ENCODE measurements around the gene ITFG2.

ITFG2 gene

GRCh38 chr12:2836574-2836973 lies 24.1 kb downstream of the ITFG2 start:
- Histone ChIP-seq H3K9me3 (ENCODE audit: control extremely low read depth in 1 of 5, control insufficient read depth in 4 of 5, insufficient read depth in 2 of 5, low read depth in 1 of 5, low read length in 4 of 5) (no peaks in the 10 kb centered on the region), H3K27ac (ENCODE audit: insufficient read depth in 1 of 2, low read depth in 1 of 2, low read length in 2 of 2, poor library complexity in 1 of 2, severe bottlenecking in 2 of 2) (no peak overlapping the region), H3K4me3 (ENCODE audit: control insufficient read depth in 1 of 7, extremely low read depth in 1 of 7, insufficient read depth in 4 of 7, low read depth in 2 of 7, low read length in 6 of 7) (no peak overlapping the region), H3K36me3 (ENCODE audit: control insufficient read depth in 4 of 4, insufficient read depth in 4 of 4, low read length in 3 of 4) (peaks cover 4 to 12% (median 6%) of the 10 kb centered on the region in 4 experiments), H3K4me1 (ENCODE audit: control extremely low read depth in 1 of 4, control insufficient read depth in 4 of 4, insufficient read depth in 4 of 4, low read length in 3 of 4) (peaks cover 0 to 2% (median 0%) of the 10 kb centered on the region in 4 experiments), H3K27me3 (replicated peaks in 2 of 5; ENCODE audit: control insufficient read depth in 4 of 5, insufficient read depth in 5 of 5, low read length in 4 of 5) (peaks cover 0 to 12% (median 0%) of the 10 kb centered on the region in 5 experiments)
- ChIA-PET POLR2A (no interaction called here), CTCF (interaction anchor here (1.0 to 1.5 kb wide), 2 partner anchors 9 to 14 kb away, joined by 3 to 5 read pairs; no protein-coding TSS in a partner anchor)
- 92% methylated on average over 6 of the region's 8 CpGs for WGBS (ENCODE audit: insufficient coverage)
- DNase-seq, result no peak

- Histone ChIP-seq H3K9me3 (ENCODE audit: control extremely low read depth in 1 of 5, control insufficient read depth in 4 of 5, insufficient read depth in 2 of 5, low read depth in 1 of 5, low read length in 4 of 5) (no peaks in the 10 kb centered on the region), H3K4me3 (ENCODE audit: control insufficient read depth in 1 of 7, extremely low read depth in 1 of 7, insufficient read depth in 4 of 7, low read depth in 2 of 7, low read length in 6 of 7) (no peak overlapping the region), H3K36me3 (ENCODE audit: control insufficient read depth in 4 of 4, insufficient read depth in 4 of 4, low read length in 3 of 4) (peaks cover 5 to 20% (median 10%) of the 10 kb centered on the region in 4 experiments), H3K27me3 (replicated peaks in 2 of 5; ENCODE audit: control insufficient read depth in 4 of 5, insufficient read depth in 5 of 5, low read length in 4 of 5) (no peaks in the 10 kb centered on the region), H3K4me1 (ENCODE audit: control extremely low read depth in 1 of 4, control insufficient read depth in 4 of 4, insufficient read depth in 4 of 4, low read length in 3 of 4) (no peaks in the 10 kb centered on the region), H3K27ac (ENCODE audit: insufficient read depth in 1 of 2, low read depth in 1 of 2, low read length in 2 of 2, poor library complexity in 1 of 2, severe bottlenecking in 2 of 2) (no peak overlapping the region)
- CTCF ChIA-PET, result no interaction called here
- POLR2A ChIA-PET, result no interaction called here
- 90% methylated on average over 8 of the region's 9 CpGs for WGBS (ENCODE audit: insufficient coverage)
- peak in 1 of 3 donors; percentile 3 for DNase-seq
Measured at GRCh38 chr12:2841056-2841650, 28.7 kb downstream of the ITFG2 start.

GRCh38 chr12:2842948-2843347 lies 30.5 kb downstream of the ITFG2 start:
- H3K27ac ChIP-seq (ENCODE audit: insufficient read depth in 1 of 2, low read depth in 1 of 2, low read length in 2 of 2, poor library complexity in 1 of 2, severe bottlenecking in 2 of 2), result no peak overlapping the region
- 100% methylated on average over 4 of the region's 5 CpGs for WGBS (ENCODE audit: insufficient coverage)
- DNase-seq, result no peak
- H3K36me3 ChIP-seq (ENCODE audit: control insufficient read depth in 4 of 4, insufficient read depth in 4 of 4, low read length in 3 of 4), result peaks cover 5 to 20% (median 10%) of the 10 kb centered on the region in 4 experiments
- no peaks in the 10 kb centered on the region for H3K4me1 ChIP-seq (ENCODE audit: control extremely low read depth in 1 of 4, control insufficient read depth in 4 of 4, insufficient read depth in 4 of 4, low read length in 3 of 4)
- H3K9me3 ChIP-seq (ENCODE audit: control extremely low read depth in 1 of 5, control insufficient read depth in 4 of 5, insufficient read depth in 2 of 5, low read depth in 1 of 5, low read length in 4 of 5), result no peaks in the 10 kb centered on the region
- CTCF ChIA-PET, result interaction anchor here (1.2 kb wide), 1 partner anchor 14 kb away, joined by 3 read pairs; the partner anchor contains the start of gene TEX52
- POLR2A ChIA-PET, result no interaction called here
- H3K4me3 ChIP-seq (ENCODE audit: control insufficient read depth in 1 of 7, extremely low read depth in 1 of 7, insufficient read depth in 4 of 7, low read depth in 2 of 7, low read length in 6 of 7), result no peak overlapping the region
- H3K27me3 ChIP-seq (replicated peaks in 2 of 5; ENCODE audit: control insufficient read depth in 4 of 5, insufficient read depth in 5 of 5, low read length in 4 of 5), result no peaks in the 10 kb centered on the region

- Histone ChIP-seq H3K27me3 (replicated peaks in 2 of 5; ENCODE audit: control insufficient read depth in 4 of 5, insufficient read depth in 5 of 5, low read length in 4 of 5) (no peaks in the 10 kb centered on the region), H3K4me3 (ENCODE audit: control insufficient read depth in 1 of 7, extremely low read depth in 1 of 7, insufficient read depth in 4 of 7, low read depth in 2 of 7, low read length in 6 of 7) (no peak overlapping the region), H3K4me1 (ENCODE audit: control extremely low read depth in 1 of 4, control insufficient read depth in 4 of 4, insufficient read depth in 4 of 4, low read length in 3 of 4) (no peaks in the 10 kb centered on the region), H3K27ac (ENCODE audit: insufficient read depth in 1 of 2, low read depth in 1 of 2, low read length in 2 of 2, poor library complexity in 1 of 2, severe bottlenecking in 2 of 2) (no peak overlapping the region), H3K36me3 (ENCODE audit: control insufficient read depth in 4 of 4, insufficient read depth in 4 of 4, low read length in 3 of 4) (peaks cover 0 to 22% (median 9%) of the 10 kb centered on the region in 4 experiments), H3K9me3 (ENCODE audit: control extremely low read depth in 1 of 5, control insufficient read depth in 4 of 5, insufficient read depth in 2 of 5, low read depth in 1 of 5, low read length in 4 of 5) (no peaks in the 10 kb centered on the region)
- ChIA-PET POLR2A (no interaction called here), CTCF (interaction anchor here (1.2 to 3.8 kb wide), 5 partner anchors 10 to 197 kb away, joined by 3 to 18 read pairs (median 8); no protein-coding TSS in a partner anchor)
- DNase-seq, result no peak
- WGBS (ENCODE audit: insufficient coverage), result 100% methylated on average over 8 of the region's 9 CpGs
Measured at GRCh38 chr12:2844786-2845185, 32.3 kb downstream of the ITFG2 start.

DNA sequence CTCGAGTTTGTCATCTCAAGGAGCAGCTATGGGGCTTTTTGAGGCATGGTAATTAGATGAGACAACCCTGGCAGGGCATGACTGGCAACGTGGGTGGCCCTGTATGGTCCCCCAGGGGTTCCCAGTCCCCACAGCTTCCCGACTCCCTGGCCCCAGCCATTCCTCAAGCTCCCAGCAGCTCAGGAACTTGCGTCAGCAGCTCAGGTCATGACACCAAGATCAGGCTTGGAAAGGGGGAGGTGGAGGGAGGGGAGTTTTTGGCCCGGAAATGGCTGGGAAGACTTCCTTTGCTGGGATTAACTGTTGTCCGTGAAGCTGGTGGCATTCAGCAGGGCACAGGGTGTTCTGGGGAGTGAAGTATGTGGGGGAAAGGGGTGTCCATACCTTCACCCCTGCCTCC lies 32.8 kb downstream of the ITFG2 start:
- no peak for DNase-seq
- Histone ChIP-seq H3K4me1 (ENCODE audit: control extremely low read depth in 1 of 4, control insufficient read depth in 4 of 4, insufficient read depth in 4 of 4, low read length in 3 of 4) (no peaks in the 10 kb centered on the region), H3K4me3 (ENCODE audit: control insufficient read depth in 1 of 7, extremely low read depth in 1 of 7, insufficient read depth in 4 of 7, low read depth in 2 of 7, low read length in 6 of 7) (no peak overlapping the region), H3K36me3 (ENCODE audit: control insufficient read depth in 4 of 4, insufficient read depth in 4 of 4, low read length in 3 of 4) (peaks cover 0 to 22% (median 9%) of the 10 kb centered on the region in 4 experiments), H3K9me3 (ENCODE audit: control extremely low read depth in 1 of 5, control insufficient read depth in 4 of 5, insufficient read depth in 2 of 5, low read depth in 1 of 5, low read length in 4 of 5) (no peaks in the 10 kb centered on the region), H3K27me3 (replicated peaks in 2 of 5; ENCODE audit: control insufficient read depth in 4 of 5, insufficient read depth in 5 of 5, low read length in 4 of 5) (no peaks in the 10 kb centered on the region), H3K27ac (ENCODE audit: insufficient read depth in 1 of 2, low read depth in 1 of 2, low read length in 2 of 2, poor library complexity in 1 of 2, severe bottlenecking in 2 of 2) (no peak overlapping the region)
- ChIA-PET CTCF (interaction anchor here (1.0 to 3.8 kb wide), 7 partner anchors 9 to 197 kb away, joined by 3 to 18 read pairs (median 7); no protein-coding TSS in a partner anchor), POLR2A (no interaction called here)
- WGBS (ENCODE audit: insufficient coverage), result 60% methylated on average over 1 of the region's 6 CpGs

DNA sequence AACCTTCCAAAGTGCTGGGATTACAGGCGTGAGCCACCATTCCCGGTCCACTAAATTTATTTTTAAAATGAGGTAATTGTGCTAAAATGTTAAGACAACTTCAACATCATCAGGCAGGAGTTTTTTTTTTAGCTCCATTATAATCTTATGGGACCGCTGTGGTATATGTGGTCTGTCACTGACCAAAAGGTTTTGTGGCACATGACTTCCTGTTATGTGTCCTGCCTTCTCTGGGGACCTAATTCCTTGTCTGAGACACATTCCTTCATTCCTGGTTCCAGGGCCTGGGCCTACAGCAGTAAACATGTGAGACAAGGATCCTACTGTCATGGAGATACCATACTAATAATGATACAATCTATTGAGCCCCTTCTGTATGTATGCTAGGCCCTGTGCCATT lies 39.5 kb downstream of the ITFG2 start:
- DNase-seq, result no peak
- Histone ChIP-seq H3K4me3 (ENCODE audit: control insufficient read depth in 1 of 7, extremely low read depth in 1 of 7, insufficient read depth in 4 of 7, low read depth in 2 of 7, low read length in 6 of 7) (no peak overlapping the region), H3K36me3 (ENCODE audit: control insufficient read depth in 4 of 4, insufficient read depth in 4 of 4, low read length in 3 of 4) (peaks cover 0 to 5% (median 3%) of the 10 kb centered on the region in 4 experiments), H3K9me3 (ENCODE audit: control extremely low read depth in 1 of 5, control insufficient read depth in 4 of 5, insufficient read depth in 2 of 5, low read depth in 1 of 5, low read length in 4 of 5) (no peaks in the 10 kb centered on the region), H3K27me3 (replicated peaks in 2 of 5; ENCODE audit: control insufficient read depth in 4 of 5, insufficient read depth in 5 of 5, low read length in 4 of 5) (no peaks in the 10 kb centered on the region), H3K27ac (ENCODE audit: insufficient read depth in 1 of 2, low read depth in 1 of 2, low read length in 2 of 2, poor library complexity in 1 of 2, severe bottlenecking in 2 of 2) (no peak overlapping the region), H3K4me1 (ENCODE audit: control extremely low read depth in 1 of 4, control insufficient read depth in 4 of 4, insufficient read depth in 4 of 4, low read length in 3 of 4) (no peaks in the 10 kb centered on the region)
- ChIA-PET CTCF (interaction anchor here (0.8 to 1.4 kb wide), 4 partner anchors 11 to 182 kb away, joined by 3 to 5 read pairs (median 4); no protein-coding TSS in a partner anchor), POLR2A (no interaction called here)
- WGBS (ENCODE audit: insufficient coverage), result 90% methylated on average over 1 of the region's 3 CpGs

DNA sequence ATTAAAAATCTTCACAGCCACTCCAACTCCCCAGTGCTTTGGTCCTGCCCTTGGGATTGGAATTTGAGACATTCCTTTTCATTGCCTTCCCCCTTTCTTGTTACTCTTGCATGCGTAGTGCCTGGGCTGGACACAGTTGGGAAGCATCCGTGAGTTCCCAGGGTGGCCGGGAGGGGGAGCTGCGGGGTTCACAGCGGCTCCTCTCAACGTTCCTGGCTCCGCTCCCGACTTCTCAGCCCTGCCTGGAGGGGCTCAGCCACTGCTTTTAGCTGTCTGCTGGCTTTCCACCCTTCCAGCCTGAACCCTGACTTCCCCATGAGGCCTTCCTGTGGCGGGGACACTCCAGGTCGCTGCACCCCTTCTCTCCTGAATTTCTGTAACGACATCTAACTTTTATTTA lies 41.2 kb downstream of the ITFG2 start:
- ChIA-PET POLR2A (no interaction called here), CTCF (interaction anchor here (0.7 to 3.5 kb wide), 12 partner anchors 8 to 278 kb away, joined by 3 to 27 read pairs (median 8); no protein-coding TSS in a partner anchor)
- no peak overlapping the region for H3K27ac ChIP-seq (ENCODE audit: insufficient read depth in 1 of 2, low read depth in 1 of 2, low read length in 2 of 2, poor library complexity in 1 of 2, severe bottlenecking in 2 of 2)
- DNase-seq, result peak; percentile 45 to 66 (median 61)
- no peaks in the 10 kb centered on the region for H3K4me1 ChIP-seq (ENCODE audit: control extremely low read depth in 1 of 4, control insufficient read depth in 4 of 4, insufficient read depth in 4 of 4, low read length in 3 of 4)
- H3K9me3 ChIP-seq (ENCODE audit: control extremely low read depth in 1 of 5, control insufficient read depth in 4 of 5, insufficient read depth in 2 of 5, low read depth in 1 of 5, low read length in 4 of 5), result no peaks in the 10 kb centered on the region
- H3K4me3 ChIP-seq (ENCODE audit: control insufficient read depth in 1 of 7, extremely low read depth in 1 of 7, insufficient read depth in 4 of 7, low read depth in 2 of 7, low read length in 6 of 7), result no peak overlapping the region
- H3K36me3 ChIP-seq (ENCODE audit: control insufficient read depth in 4 of 4, insufficient read depth in 4 of 4, low read length in 3 of 4), result peaks cover under 1 to 16% (median 10%) of the 10 kb centered on the region in 4 experiments
- 11% methylated on average over 7 of the region's 11 CpGs for WGBS (ENCODE audit: insufficient coverage)
- no peaks in the 10 kb centered on the region for H3K27me3 ChIP-seq (replicated peaks in 2 of 5; ENCODE audit: control insufficient read depth in 4 of 5, insufficient read depth in 5 of 5, low read length in 4 of 5)

Data from common myeloid progenitor, CD34-positive (primary cell).